GM21423 (cell line): Measurements from ENCODE around the gene ERCC4.

Experiments
- ATAC-seq: cut with Tn5 transposase; IDR thresholded peaks from one replicate; pipeline ENCODE4 v1.9.1; 2021; ENCODE audit warnings: mild to moderate bottlenecking, moderate library complexity; ENCODE audit not compliant: unreplicated experiment

The ERCC4 gene

DNA sequence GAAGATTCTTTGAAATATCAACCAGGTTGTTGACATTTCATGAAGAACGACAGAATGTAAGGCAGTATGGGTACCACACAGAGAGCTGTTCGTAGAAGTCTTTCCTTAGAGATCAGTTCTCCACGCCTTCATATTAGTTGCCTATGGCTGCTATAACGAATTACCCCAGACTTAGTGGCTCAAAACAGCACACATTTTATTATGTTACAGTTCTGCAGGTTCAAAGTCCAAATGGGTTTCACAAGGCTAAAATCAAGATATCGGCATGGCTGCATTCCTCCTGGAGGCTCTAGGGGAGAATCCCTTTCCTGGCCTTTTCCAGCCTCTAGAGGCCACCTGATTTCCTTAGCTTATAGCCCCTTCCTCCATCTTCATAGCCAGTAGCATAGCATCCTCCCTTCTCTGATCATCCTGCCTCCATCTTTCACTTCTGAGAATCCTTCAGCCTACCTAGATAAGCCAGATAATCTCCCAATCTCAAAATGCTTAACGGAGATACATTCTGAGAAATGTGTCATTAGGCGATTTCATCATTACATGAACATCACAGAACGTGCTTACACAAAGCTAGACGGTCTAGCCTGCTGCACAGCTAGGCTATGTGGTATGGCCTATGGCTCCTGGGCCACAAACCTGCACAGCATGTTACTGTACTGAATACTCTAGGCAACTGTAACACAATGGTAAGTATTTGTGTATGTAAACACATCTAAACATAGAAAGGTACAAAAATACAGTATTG lies 26.0 kb downstream of the ERCC4 start:
- no peak for ATAC-seq

DNA sequence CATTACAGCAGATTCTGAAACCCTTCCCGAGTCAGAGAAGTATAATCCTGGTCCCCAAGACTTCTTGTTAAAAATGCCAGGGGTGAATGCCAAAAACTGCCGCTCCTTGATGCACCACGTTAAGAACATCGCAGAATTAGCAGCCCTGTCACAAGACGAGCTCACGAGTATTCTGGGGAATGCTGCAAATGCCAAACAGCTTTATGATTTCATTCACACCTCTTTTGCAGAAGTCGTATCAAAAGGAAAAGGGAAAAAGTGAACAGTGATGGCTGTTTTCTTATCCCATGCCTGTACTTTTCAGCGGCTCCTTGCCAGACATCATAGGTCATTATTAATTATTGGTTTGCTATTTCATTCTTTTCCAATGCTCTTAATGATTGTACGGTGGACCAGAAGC lies 28.1 kb downstream of the ERCC4 start:
- ATAC-seq = no peak

DNA sequence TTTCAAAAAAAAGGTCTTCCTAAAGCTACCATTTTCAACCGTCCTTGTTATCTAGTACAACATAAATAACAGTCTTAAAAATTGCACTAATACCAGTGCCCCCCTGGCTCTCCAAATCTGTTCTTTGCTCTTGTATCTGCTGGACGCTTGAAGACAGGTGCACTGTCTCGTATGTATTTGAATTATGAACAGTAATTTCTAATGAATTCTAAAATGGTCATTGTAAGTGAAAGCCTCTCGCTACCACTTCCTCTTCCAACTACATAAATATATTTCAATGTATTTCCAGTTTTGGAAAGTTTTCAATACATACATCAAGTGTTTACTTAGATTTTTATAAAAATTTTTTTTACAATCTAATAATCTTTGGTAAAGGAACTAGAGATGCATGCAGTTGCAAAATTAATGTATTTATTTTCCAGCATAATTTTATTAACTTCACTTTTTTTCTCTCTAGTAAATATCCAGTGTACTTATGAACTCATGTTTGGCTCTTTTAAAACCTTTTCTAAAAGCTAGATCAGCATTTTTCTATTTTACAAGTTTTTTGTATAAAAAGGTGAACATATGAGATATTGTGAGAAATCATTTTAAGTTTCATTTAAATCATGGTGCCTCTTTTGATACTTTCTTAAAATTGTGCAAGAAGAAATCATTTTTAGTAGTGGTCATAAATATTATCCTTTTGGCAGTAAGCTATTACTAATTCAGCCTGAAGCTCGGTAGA lies 31.0 kb downstream of the ERCC4 start:
- no peak for ATAC-seq

GRCh38 chr16:13951611-13952010 lies 31.7 kb downstream of the ERCC4 start:
- no peak for ATAC-seq

- ATAC-seq = no peak
These were observed 33.5 kb downstream of the ERCC4 start for GRCh38 chr16:13953501-13953900.

- no peak for ATAC-seq
These were observed 36.8 kb downstream of the ERCC4 start for GRCh38 chr16:13956635-13957196.

DNA sequence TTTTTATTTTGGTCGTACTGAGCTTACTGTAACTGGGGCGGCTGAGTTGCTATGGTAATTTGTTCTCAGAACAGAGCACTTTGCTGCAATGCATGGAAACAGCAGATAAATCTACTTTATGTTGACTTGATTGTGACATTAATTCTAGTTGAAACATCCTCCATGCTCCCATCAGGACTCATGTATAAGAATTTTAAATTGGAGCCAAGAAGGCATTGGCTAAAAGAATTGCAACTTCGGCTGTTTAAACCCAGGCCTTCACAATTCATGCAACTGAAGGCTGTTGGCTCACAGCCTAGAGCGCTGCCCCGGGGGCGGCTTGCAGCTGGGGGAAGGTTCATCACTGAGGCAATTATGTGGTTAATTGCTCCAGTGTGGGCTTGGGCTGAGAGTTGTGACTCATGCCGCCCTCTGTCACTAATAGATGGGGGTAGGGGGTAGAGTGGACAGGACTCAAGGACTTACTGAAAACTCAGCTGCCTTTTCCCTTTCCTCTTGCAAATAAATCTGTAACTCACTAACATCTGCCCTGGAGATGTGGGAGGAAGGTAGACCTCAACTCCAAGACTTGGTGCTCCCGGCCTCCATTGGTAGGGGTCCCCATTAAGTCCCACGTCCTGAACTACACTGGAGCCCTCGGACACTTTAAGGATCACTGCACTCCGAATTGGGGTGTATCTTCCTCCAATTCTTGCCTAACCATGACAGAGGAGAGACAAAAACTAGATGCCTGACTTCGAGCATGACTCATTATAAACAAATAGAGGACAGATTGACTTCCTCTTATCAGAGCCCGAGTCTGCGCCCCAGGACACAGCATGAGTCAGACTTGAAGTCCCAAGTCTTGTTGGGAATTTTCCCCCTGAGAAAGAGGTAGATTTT lies 37.5 kb downstream of the ERCC4 start:
- ATAC-seq = peak; percentile 68

DNA sequence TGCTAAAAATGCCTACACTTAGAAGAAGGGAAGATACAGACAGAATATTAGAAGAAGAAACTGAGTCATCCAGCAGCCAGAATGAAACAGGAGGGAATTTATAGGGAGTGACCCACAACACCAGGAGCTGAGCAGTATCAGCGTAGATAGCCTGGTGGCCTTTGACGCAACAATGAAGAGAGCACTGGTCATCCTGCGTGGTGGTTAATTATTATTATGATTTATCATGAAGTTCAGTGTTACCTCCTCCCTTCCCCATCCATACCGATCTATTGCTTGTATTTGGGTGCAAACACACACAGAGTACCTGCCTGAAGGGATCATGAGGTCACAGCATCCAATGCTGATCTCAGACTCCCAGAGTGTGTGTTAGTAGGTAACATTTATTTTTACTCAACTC lies 38.5 kb downstream of the ERCC4 start:
- ATAC-seq = no peak

DNA sequence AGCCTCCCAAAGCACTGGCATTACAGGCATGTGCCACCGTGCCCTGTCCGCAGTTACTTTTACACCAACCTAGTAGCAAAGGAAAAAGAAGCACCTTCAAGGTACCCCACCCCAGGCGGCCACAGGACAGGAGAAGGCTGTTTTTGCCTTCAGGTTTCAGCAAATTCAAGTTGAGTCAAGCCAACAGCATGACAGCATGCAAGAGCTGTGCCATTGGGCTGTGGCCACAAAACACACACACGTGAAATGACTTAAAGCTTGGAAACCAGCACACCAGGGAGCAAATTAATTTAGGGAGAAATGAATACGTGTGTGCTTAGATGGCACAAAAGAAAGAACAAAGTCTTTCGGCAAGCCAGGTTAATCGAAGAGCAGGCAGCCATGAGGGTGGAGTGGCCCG lies 39.7 kb downstream of the ERCC4 start:
- no peak for ATAC-seq

- ATAC-seq = no peak
These were observed 41.3 kb downstream of the ERCC4 start for GRCh38 chr16:13961099-13961811.

- no peak for ATAC-seq
These were observed 42.3 kb downstream of the ERCC4 start for GRCh38 chr16:13962232-13962631.

- ATAC-seq = no peak
These were observed 48.9 kb downstream of the ERCC4 start for GRCh38 chr16:13968835-13969234.

DNA sequence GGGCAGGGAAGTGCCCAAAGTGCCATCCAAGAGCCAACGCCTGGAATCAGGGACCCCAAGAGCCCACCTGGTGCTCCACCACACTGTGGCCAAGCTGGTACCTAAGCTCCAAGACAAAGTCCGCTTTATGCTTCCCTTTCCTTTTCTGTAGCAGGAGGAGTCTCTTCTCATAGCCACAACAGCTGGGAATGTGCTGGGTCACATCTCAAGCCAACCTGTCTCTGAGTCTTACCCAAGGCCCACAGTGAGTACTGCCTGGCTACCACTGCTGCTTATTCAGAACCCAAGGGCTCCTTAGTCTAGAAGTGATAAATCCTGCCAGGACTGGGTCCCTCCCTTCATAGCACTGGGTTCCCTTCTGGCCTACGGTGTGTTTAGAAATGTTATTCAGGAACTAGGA lies 49.8 kb downstream of the ERCC4 start:
- ATAC-seq = no peak

DNA sequence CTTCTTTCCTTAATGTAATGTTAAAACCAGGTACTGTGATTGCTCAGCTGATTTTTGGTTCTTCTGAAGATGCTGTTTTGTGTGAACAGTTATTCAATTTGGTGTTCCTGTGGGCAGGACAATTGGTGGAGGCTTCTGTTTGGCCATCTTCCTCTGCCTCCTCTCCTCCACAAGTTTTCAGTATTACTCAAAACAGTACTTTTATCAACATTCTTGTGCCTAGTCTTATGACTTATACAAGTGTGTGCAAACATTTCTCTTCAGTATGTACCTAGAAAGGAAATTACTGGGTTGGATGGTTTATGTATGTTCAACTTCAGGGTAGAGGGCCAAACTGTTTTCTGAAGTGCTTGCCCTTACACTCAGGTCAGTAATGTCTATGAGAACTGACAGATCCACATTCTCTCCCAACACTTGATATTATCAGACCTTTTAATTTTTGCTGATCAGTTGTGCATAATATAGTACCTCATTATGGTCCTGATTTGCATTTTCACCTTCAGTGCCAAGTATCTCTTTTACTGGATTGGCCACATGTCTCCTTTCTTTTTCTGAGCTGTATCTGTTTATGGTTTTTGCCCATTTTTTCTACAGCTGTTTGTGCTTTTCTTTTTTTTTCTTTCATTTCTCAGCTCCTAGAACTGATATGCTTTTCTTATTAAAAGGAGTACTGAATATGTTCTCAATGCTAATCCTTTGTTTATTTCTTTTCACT lies 50.9 kb downstream of the ERCC4 start:
- no peak for ATAC-seq

- ATAC-seq = no peak
These were observed 53.5 kb downstream of the ERCC4 start for GRCh38 chr16:13973321-13974023.

DNA sequence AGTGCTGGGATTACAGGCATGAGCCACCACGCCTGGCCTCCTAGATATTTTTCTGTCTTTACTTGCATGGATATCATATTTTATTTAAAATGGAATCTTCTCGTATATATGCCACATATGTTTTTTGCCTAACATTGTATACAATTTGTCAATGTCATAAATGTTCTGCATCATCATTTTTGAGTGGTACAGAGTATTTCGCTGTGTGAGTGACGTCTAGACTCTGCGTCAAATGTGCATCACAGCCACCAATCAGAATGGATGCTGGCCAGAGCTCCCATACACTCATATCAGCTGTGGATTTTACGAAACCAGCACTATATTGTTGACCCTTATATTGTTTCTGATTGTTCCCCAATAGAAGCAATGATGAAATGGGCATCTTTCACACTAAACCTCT lies 57.2 kb downstream of the ERCC4 start:
- ATAC-seq = no peak

GRCh38 chr16:13982451-13982850 lies 62.5 kb downstream of the ERCC4 start:
- no peak for ATAC-seq

GRCh38 chr16:13983625-13984024 lies 63.7 kb downstream of the ERCC4 start:
- ATAC-seq = no peak

DNA sequence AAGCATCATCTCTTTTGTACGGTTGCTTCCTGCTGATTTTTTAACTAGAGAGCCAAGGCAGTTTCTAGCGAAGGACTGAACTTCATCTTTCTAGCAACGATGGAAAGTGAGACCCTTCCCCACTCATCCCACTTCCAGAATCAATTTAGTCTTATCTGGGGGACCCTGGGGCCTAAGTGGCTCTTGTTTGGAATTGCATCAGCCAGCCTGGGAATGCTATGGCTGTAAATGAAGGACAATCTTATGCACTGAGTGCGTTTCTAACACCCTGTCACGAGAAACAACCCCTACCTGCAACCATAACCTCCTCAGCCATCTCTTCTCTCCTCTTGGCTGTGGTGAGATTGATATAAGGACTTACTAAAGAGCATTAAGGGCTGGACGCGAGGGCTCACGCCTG lies 64.8 kb downstream of the ERCC4 start:
- no peak for ATAC-seq
